Coronary artery (tissue), 2 donors: ENCODE measurements around the gene C19orf12.

Experiments used
- DNase-seq: peaks from one replicate; pipeline ENCODE4 v3.0.0-alpha.2; 2017; ENCODE audit warnings: low spot score
- H3K27ac ChIP-seq, 2 donors: fragments of 200-600 bp; sonication (generic); one replicate each; pipeline ENCODE4 v1.5.1; 2016 to 2019
- H3K4me3 ChIP-seq: fragments of 200-600 bp; sonication (generic); 2 replicates; pipeline ENCODE4 v1.5.1; 2016; ENCODE audit warnings: mild to moderate bottlenecking, moderate library complexity
- CTCF ChIP-seq: fragments of 200-600 bp; sonication (generic); IDR thresholded peaks from one replicate; pipeline ENCODE4 v1.5.1; 2019; ENCODE audit warnings: antibody characterized with exemption

The C19orf12 gene

GRCh38 chr19:29758863-29759262 is 43.8 kb upstream of the C19orf12 start:
- TF ChIP-seq CTCF: no peak
- H3K27ac ChIP-seq: no peak overlapping the region
- DNase-seq: no peak
- H3K4me3 ChIP-seq: no peak overlapping the region

- Histone ChIP-seq H3K4me3 (no peak overlapping the region), H3K27ac (no peak overlapping the region)
- TF ChIP-seq CTCF: no peak
- no peak for DNase-seq
Observed at GRCh38 chr19:29757551-29757950, 42.5 kb upstream of the C19orf12 start.

GRCh38 chr19:29753934-29754305 is 38.9 kb upstream of the C19orf12 start:
- no peak for TF ChIP-seq CTCF
- Histone ChIP-seq H3K4me3 (no peak overlapping the region), H3K27ac (no peak overlapping the region)
- DNase-seq: no peak

- DNase-seq: no peak
- H3K4me3 ChIP-seq: no peak overlapping the region
- H3K27ac ChIP-seq: no peak overlapping the region
- no peak for TF ChIP-seq CTCF
Observed at GRCh38 chr19:29753190-29753933, 38.3 kb upstream of the C19orf12 start.

GRCh38 chr19:29752450-29753025 is 37.5 kb upstream of the C19orf12 start:
- no peak for TF ChIP-seq CTCF
- Histone ChIP-seq H3K27ac (no peak overlapping the region), H3K4me3 (no peak overlapping the region)
- DNase-seq: no peak

GRCh38 chr19:29751932-29752331 is 36.9 kb upstream of the C19orf12 start:
- no peak for DNase-seq
- Histone ChIP-seq H3K27ac (no peak overlapping the region), H3K4me3 (no peak overlapping the region)
- no peak for TF ChIP-seq CTCF

GRCh38 chr19:29750001-29750400 is 34.9 kb upstream of the C19orf12 start:
- TF ChIP-seq CTCF: no peak
- Histone ChIP-seq H3K4me3 (no peak overlapping the region), H3K27ac (no peak overlapping the region)
- DNase-seq: no peak
